H1 (cell line): Measurements from ENCODE around the gene TMEM181. TPM values are rescaled to one million over a fixed set of nuclear protein-coding genes. Genes with fewer than 3 reads are reported as not detected.

Experiments
- CEBPB ChIP-seq: IDR thresholded peaks from 2 replicates; pipeline ENCODE4 v1.6.1; 2012; ENCODE audit warnings: low read depth, low read length
- GTF2F1 ChIP-seq: IDR thresholded peaks from 2 replicates; pipeline ENCODE4 v1.6.1; 2012; ENCODE audit warnings: low read depth, low read length, improper control_type of control experiment, borderline replicate concordance
- POLR2A ChIP-seq, 2 experiments: IDR thresholded peaks; 1 replicate in 1 of 2; 2 replicates in 1 of 2; pipeline ENCODE4 v1.6.1; 2011; ENCODE audit warnings: low read depth in 2 of 2, low read length in 2 of 2, mild to moderate bottlenecking in 2 of 2; ENCODE audit errors: control extremely low read depth in 1 of 2
- TBP ChIP-seq: IDR thresholded peaks from 2 replicates; pipeline ENCODE4 v1.6.1; 2011; ENCODE audit warnings: low read depth, low read length, improper control_type of control experiment
- polyA plus RNA-seq, 7 experiments: library from polyadenylated mRNA; depleted of rRNA in 3 of 7; stranded (reverse) in 5 of 7; unstranded in 2 of 7; fragments of >200 nt in 5 of 7; fragments of 200-250 nt in 2 of 7; gene quantifications; 1 replicate in 5 of 7; 2 replicates in 1 of 7; 4 replicates in 1 of 7; pipeline versions ENCODE4 v1.2.1 to v1.2.3, GENCODE V29; 2011 to 2013; ENCODE audit warnings: missing spikeins in 2 of 7, mixed read lengths in 2 of 7
- total RNA-seq: library from RNA; stranded (reverse); fragmentation: NEBNext Ultra II Directional; extraction: Animal tissue kit (Norgen Biotek cat#: 25700); gene quantifications from 2 replicates; pipeline ENCODE4 v1.2.1, GENCODE V29; 2021
- TF ChIP-seq, protein P1 (sequence below): IDR thresholded peaks from 2 replicates; pipeline ENCODE4 v1.6.1; 2011; ENCODE audit warnings: low read depth, mild to moderate bottlenecking, low read length; ENCODE audit not compliant: insufficient read depth

The TMEM181 gene
- total and polyA plus RNA-seq, 2 of the 8 experiments (the other 6 are each of a cell fraction or from before 2014, with no cell fraction given), result 8.6 to 19.0 TPM

DNA sequence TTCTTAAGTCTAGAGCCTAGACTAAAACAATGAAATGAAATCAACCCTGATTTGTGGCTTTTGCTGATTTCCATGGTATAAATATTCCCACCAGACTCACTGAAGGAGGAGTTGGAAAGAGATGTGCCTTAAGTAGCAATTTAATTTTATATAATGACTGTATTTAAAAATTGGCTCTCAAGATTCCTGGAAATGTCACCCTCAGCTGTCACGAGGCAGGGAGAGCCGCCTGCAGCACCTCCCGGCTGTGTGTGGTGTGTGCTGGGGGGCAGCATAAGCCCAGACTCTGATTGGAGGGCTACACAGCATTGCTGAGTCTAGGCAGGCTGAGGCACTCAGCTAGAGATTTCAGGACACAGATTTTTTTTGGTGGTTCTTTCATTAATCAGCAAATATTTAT, 40.6 kb upstream of the TMEM181 start (continued):
- TF ChIP-seq CEBPB (no peak), GTF2F1 (no peak), POLR2A (IDR thresholded peaks at IDR 0.05; ENCODE audit: control extremely low read depth in 1 of 2, low read depth in 2 of 2, low read length in 2 of 2) (no peak), TBP (no peak)
- TF ChIP-seq, protein P1, sequence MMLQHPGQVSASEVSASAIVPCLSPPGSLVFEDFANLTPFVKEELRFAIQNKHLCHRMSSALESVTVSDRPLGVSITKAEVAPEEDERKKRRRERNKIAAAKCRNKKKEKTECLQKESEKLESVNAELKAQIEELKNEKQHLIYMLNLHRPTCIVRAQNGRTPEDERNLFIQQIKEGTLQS, result no peak
- TF ChIP-seq, all 59 proteins: peak for 0
